Measurements from ENCODE around the gene ZBTB8A.
A peak's percentile ranks its signal among the peaks of the same experiment; 100 is the strongest.
"Not testable (repeated sequence)": the region's sequence is repeated elsewhere in the genome, so short reads cannot be mapped to it uniquely, and the experiment has no call there.

Gene ZBTB8A

GRCh38 chr1:32622806-32623681, 83.8 kb downstream of the ZBTB8A start:
- DNase-seq, result no peak

GRCh38 chr1:32623775-32624174, 84.5 kb downstream of the ZBTB8A start:
- DNase-seq, result no peak

- no peak for DNase-seq
Observed at GRCh38 chr1:32626176-32626575, 86.9 kb downstream of the ZBTB8A start.

- DNase-seq, result no peak
Observed at GRCh38 chr1:32627596-32628162, 88.5 kb downstream of the ZBTB8A start.

- DNase-seq, result not testable (repeated sequence)
Observed at GRCh38 chr1:32630173-32630572, 90.9 kb downstream of the ZBTB8A start.

DNA sequence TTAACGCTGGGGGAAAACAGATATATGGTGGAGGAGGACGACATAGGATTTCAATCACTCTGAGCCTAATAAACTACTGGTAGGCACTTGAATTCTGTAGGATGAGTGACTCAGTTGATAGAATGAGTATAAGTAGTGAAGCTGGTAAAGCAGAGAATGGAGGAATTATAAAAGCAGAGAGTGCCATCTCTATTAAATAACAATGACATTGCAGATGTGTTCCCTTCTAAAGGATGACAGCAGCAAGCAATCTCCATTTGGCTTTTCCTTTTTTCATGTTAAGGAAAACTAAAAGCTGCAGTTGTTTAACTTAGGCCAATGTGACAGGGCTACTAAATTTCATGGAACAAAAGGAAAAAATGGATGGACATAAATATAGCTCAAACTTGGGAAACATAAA, 93.6 kb downstream of the ZBTB8A start:
- DNase-seq, result no peak

- DNase-seq, result no peak
Observed at GRCh38 chr1:32635508-32636277, 96.5 kb downstream of the ZBTB8A start.

DNA sequence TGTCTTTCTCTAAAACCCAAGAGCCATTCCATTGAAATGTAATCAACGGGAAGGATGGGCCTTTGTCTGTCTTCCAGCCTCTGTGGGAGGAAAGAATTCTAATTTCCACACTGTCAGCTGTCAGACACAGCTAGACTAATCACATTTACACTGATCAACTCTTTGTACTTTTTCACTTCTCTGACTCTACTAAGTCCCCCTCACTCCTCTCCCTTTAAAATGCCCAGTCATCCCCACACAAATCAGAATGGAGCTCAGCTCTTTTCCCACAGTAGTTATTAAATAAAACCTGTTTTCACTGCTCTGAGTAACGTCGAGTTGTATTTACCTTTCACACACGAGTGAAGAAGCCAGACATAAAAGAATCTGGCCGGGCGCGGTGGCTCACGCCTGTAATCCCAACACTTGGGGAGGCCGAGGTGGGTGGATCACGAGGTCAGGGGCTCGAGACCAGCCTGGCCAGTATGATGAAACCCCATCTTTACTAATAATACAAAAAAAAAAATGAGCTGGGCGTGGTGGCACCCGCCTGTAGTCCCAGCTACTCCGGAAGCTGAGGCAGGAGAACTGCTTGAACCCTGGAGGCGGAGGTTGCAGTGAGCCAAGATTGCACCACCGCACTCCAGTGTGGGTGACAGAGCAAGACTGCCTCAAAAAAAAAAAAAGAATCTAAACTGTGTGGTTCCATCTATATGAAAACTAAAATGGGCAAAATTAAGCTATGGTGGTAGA, 97.9 kb downstream of the ZBTB8A start:
- DNase-seq, result no peak

GRCh38 chr1:32639489-32640075, 100.4 kb downstream of the ZBTB8A start:
- DNase-seq, result no peak

GRCh38 chr1:32642292-32642827, 103.1 kb downstream of the ZBTB8A start:
- not testable (repeated sequence) for DNase-seq

DNA sequence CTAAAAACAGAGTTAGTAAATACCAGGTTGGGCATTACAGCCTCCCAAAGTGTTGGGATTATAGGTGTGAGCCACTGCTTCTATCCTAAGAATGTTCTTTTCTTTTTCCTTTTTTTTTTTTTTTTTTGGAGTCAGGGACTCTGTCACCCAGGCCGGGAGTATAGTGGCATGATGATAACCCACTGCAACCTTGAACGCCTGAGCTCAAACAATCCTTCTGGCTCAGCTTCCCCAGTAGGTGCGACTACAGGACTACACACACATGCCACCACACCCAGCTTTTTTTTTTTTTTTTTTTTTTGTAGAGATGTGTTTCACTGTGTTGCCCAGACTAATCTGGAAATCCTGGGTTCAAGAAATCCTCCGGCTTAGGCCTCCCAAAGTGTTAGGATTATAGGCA, 105.2 kb downstream of the ZBTB8A start:
- no peak for DNase-seq

- DNase-seq, result no peak
Observed at GRCh38 chr1:32647308-32648134, 108.3 kb downstream of the ZBTB8A start.

GRCh38 chr1:32650248-32650751, 111.1 kb downstream of the ZBTB8A start, which contains the start of gene ZBTB8OS:
ZBTB8OS (minus strand) TSS chr1:32650550; CDS start chr1:32650529, 21 bp downstream.
- peak; percentile 80 to 94 for DNase-seq

DNA sequence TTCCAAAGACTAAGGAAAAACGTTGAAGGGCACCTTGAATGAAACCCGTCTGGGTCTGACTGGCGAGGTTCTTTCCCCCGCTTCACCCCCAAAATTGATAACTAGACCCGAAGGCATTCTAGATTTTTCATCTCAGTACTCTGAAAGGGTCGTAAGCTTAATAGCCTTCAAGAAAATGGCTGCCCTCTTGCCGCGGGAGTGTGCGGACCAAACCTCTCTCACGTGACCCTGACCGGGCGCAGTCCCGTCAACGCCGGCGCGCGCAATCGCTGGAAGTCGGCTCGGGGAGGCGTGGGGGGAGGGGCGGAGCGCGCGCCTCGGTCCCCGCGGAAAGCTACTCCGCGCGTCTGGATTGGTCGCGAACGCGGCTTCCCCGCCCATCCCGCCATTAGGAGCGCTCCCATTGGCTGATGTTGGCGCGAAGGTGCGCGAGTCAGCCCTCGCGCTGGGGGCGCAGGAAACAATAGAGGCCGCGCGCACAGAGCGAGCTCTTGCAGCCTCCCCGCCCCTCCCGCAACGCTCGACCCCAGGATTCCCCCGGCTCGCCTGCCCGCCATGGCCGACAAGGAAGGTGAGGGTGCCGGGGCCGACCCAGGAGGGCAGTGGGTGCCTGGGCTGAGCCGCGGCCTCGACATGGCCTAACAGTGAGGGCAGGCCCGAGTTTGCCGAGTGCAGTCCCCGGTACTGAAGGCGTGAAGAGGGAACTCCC, 111.7 kb downstream of the ZBTB8A start, which contains the start of gene RBBP4:
Gene RBBP4 (plus strand): TSS at position 457 of the 709 bp plus-strand sequence. CDS start 99 bp downstream, at position 556.
- DNase-seq, result peak; percentile 96

DNA sequence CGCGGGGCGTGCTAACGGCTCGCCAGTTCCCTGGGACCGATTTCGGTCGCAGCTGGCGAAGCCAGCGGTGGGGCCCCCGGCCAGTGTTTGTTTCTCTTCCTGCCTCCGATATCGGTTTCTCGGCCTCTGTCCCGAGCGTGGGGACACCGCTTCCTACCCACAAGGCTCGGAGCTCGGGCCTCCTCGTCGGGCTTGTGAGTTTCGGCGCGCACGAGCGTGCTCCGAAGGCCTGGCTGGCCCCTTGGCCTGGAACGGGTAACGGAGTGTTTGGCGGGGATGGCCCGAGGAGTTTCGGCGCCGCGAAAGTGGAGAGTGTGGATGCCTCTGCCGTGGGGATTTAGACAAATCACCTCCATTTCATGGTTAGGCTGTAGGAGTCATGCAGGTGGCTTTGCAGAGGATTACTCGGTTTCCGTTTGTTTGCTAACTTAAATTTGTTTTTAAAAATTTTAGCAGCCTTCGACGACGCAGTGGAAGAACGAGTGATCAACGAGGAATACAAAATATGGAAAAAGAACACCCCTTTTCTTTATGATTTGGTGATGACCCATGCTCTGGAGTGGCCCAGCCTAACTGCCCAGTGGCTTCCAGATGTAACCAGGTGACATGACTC, 112.3 kb downstream of the ZBTB8A start:
- no peak for DNase-seq

GRCh38 chr1:32652244-32652962, 113.2 kb downstream of the ZBTB8A start:
- DNase-seq, result no peak
